ENCODE measurements around the gene ZNF79. TPM values are rescaled to one million over a fixed set of nuclear protein-coding genes. Genes with fewer than 3 reads are reported as not detected.
A peak's percentile ranks its signal among the peaks of the same experiment; 100 is the strongest.

The ZNF79 gene
- total RNA-seq, 1 donor, result 9.7 TPM

DNA sequence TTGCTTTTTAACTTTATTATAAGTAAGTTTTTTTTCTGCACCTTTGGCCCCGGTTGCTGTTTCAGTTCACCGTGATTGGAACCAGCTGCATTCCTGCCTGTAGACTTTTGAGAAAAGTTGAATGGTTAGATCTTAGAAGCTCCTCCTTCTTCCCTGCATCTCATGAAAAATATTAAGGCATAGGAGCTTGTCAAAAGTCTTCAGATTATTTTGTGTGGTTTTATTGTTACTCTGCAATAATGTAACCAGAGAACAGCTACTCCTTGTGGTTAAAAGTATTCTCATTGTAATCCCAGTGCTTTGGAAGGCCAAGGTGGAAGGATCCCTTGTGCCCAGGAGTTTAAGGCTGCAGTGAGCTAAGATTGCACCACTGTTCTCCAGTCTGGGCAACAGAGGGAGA is 30.5 kb upstream of the ZNF79 start:
- Histone ChIP-seq H3K4me3 (ENCODE audit: low read length) (no peak overlapping the region), H3K27me3 (ENCODE audit: insufficient read depth, low read length) (peaks cover 39% of the 10 kb centered on the region), H3K4me1 (ENCODE audit: insufficient read depth, low read length) (peaks cover 28% of the 10 kb centered on the region), H3K9me3 (ENCODE audit: low read depth, low read length) (no peaks in the 10 kb centered on the region)

DNA sequence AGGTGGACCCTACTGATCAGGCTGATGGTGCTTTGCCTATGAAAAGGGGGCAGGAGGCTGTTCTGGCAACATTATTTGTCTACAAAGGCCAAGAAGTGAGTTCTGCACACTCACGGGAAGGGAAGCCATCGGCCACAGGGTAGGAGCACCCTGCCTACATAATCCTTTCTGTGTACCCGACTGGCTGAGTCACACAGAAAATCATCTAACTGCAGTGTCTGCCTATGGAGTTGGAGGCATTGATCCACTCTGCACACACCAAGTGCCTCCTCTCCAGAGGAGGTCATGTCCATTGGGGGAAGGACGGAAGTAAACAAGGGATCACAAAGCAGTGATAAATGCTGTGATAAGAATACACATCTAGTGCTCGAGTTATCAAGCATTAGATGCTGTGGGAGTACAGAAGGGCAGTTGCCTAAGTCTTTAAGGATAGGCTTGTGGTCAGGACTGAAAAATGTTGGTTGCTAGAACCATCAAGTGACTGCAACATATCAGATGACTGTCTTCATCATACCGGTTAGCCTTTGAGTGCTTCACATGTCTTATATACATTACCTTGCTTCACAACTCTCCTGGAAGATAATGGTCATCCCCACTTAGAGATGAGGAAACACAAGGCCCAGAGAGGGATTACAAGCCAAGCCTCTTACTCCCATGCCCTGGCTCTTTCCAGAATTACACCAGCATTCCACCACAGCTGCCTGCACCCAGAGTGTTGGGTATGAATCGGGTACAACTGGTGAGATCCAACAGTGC is 28.5 kb upstream of the ZNF79 start:
- no peak overlapping the region for H3K4me3 ChIP-seq (ENCODE audit: low read length)
- peaks cover 24% of the 10 kb centered on the region for H3K27me3 ChIP-seq (ENCODE audit: insufficient read depth, low read length)
- no peaks in the 10 kb centered on the region for H3K9me3 ChIP-seq (ENCODE audit: low read depth, low read length)
- peaks cover 17% of the 10 kb centered on the region for H3K4me1 ChIP-seq (ENCODE audit: insufficient read depth, low read length)

DNA sequence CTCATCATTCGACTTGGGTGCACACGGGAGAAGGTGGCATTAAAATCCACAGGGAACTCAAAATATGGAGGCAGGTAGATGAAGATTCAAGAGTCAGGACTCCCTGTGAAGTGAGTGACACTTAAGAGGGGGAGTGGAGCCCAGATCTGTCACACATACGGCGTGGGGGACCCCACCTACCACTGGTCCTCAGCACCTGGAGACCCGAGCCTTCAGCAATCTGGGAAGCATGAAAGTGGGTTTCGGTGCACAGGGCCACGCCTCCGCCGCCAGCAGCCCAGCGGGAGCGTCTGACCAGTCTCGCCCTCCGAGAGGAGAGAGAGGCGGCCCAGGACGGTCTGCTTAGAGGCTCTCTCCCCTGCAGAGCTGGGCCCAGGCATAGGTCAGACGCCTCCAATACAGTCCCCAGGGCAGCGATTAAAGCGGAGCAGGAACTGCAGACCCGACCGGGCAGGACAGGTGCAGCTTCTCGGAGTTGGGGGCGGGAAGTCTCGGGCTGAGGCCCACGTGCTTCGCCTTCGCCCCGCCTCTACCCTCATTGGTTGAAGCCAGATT is 27.9 kb upstream of the ZNF79 start:
- Histone ChIP-seq H3K4me3 (ENCODE audit: low read length) (peak overlapping the region; percentile 4), H3K9me3 (ENCODE audit: low read depth, low read length) (no peaks in the 10 kb centered on the region), H3K27me3 (ENCODE audit: insufficient read depth, low read length) (peaks cover 21% of the 10 kb centered on the region), H3K4me1 (ENCODE audit: insufficient read depth, low read length) (peaks cover 17% of the 10 kb centered on the region)

DNA sequence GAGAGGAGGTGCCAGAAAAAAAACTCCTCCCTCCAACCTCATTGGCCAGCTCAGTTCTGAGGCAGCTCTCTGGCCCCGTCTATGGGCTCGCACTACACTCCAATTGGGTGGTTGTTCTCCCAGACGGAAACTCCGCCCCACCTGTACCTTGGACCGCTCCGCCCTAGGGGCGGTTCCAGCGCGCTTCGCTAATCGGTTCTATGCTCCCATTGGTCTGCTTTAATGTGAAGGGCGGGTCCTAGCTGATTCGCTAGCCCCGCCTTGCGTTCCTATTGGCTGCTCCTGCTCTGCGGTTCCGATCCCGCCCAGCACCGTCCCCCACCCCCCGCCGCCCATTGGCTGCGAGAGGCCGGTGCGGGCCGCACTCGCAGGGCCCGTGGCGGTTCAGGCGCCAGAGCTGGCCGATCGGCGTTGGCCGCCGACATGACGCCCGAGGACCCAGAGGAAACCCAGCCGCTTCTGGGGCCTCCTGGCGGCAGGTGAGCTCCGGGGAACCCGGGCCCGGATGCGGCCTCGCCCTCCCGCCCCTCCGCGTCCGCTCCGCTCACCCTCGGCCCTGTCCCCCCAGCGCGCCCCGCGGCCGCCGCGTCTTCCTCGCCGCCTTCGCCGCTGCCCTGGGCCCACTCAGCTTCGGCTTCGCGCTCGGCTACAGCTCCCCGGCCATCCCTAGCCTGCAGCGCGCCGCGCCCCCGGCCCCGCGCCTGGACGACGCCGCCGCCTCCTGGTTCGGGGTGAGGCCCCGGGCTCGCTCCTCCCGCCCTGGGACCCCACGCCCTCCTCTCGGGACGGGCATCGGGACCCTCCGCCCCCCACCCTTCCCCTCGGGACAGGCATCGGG is 27.2 kb upstream of the ZNF79 start, which contains the start of gene SLC2A8:
SLC2A8 (plus strand) TSS at position 362 of the 838 bp plus-strand sequence; CDS start at position 424, 62 bp downstream.
- Histone ChIP-seq H3K4me3 (ENCODE audit: low read length) (peak within 1 kb of the TSS; percentile 48), H3K4me1 (ENCODE audit: insufficient read depth, low read length) (peaks cover 17% of the 10 kb centered on the region), H3K27me3 (ENCODE audit: insufficient read depth, low read length) (peaks cover 15% of the 10 kb centered on the region), H3K9me3 (ENCODE audit: low read depth, low read length) (no peaks in the 10 kb centered on the region)

DNA sequence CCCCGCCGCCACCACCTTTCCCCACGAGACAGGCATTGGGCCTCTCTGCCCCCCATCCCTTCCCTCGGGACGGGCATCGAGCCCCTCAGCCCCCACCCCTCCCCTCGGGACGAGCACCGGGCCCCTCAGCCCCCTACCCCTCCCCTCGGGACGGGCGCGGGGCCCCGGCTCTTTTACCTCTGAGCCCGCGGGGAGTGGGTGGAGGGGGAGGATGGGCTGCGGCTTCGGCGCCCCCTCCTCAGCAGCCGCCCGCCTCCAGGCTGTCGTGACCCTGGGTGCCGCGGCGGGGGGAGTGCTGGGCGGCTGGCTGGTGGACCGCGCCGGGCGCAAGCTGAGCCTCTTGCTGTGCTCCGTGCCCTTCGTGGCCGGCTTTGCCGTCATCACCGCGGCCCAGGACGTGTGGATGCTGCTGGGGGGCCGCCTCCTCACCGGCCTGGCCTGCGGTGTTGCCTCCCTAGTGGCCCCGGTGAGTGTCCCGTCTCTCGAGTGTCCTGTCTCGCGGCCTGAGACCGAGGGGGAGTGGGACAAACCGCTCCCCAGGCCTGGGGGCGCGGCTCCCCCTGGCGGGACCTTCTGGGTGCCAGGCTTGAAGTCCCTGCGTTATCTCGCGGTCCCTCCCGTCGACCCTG is 26.4 kb upstream of the ZNF79 start:
- Histone ChIP-seq H3K9me3 (ENCODE audit: low read depth, low read length) (no peaks in the 10 kb centered on the region), H3K27me3 (ENCODE audit: insufficient read depth, low read length) (peaks cover 15% of the 10 kb centered on the region), H3K4me1 (ENCODE audit: insufficient read depth, low read length) (peaks cover 17% of the 10 kb centered on the region), H3K4me3 (ENCODE audit: low read length) (peak overlapping the region; percentile 48)

DNA sequence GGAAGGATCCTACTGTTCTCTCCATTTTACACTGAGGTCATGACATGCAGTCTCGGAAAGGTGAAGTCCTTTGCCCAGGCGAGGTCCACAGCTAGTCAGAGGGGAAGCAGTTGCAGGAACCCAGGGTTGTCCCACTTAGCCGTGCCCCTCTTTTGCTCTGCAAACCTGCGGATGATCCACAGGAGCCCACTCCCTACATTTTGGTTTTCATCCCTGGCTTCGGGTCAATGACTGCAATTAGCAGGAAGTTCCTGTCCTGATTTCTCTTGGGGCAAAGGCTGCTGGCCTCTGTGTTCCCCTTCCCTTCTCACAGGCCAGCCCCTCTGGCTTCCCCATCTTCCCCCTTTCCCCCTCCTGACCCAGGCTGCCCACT is 25.9 kb upstream of the ZNF79 start:
- H3K27me3 ChIP-seq (ENCODE audit: insufficient read depth, low read length), result peaks cover 15% of the 10 kb centered on the region
- no peak overlapping the region for H3K4me3 ChIP-seq (ENCODE audit: low read length)

DNA sequence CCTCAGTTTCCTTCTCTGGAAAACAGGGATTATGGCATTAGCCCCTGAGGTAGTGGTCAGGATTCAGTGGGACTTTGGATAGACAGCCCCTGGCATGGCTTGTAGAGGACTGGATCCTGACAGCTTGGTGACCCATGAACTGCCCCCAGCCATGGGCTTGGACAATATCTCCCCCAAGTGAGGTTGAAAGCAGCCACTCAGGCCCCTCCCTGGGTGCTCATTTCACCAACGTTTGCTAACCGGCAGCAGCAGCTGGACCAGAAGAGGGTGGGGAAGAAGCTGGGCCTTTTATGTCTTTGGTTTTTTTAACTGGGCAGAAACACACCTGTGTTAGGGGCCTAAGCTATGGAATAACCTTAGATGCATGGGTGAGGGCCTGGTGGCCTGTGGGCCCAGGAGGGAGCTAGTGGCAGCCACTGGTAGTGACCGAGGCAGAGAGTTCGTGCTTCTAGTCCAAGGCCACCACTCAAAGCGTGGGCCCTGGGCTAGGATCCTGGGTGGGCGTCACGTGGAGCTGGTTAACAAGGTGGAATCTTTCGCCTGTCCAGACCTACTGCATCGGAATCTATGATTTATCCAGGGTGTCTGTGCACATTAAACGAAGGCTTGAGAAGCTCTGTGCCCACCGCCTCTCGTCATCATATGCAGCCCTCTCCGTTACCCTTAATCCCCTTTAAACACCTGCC is 25.3 kb upstream of the ZNF79 start:
- Histone ChIP-seq H3K4me1 (ENCODE audit: insufficient read depth, low read length) (peaks cover 17% of the 10 kb centered on the region), H3K27me3 (ENCODE audit: insufficient read depth, low read length) (peaks cover 15% of the 10 kb centered on the region), H3K9me3 (ENCODE audit: low read depth, low read length) (no peaks in the 10 kb centered on the region), H3K4me3 (ENCODE audit: low read length) (no peak overlapping the region)

More for the DNA sequence above, 25.9 kb upstream of the ZNF79 start:
- H3K9me3 ChIP-seq (ENCODE audit: low read depth, low read length), result no peaks in the 10 kb centered on the region
- peaks cover 17% of the 10 kb centered on the region for H3K4me1 ChIP-seq (ENCODE audit: insufficient read depth, low read length)

DNA sequence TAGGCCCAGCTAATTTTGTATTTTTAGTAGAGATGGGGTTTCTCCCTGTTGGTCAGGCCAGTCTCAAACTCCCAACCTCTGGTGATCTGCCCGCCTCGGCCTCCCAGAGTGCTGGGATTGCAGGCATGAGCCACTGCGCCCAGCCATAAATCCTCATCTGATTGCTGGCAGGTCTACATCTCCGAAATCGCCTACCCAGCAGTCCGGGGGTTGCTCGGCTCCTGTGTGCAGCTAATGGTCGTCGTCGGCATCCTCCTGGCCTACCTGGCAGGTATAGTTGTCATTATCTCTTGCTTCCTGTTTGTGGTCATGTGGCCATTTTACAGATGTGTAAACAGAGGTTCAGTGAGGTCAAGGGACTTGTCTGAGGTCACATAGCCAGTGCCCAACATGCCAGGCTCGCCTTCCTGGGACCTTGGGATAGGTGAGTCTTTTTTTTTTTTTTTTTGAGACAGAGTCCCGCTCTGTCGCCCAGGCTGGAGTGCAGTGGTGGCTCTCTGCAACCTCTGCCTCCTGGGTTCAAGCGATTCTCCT is 24.4 kb upstream of the ZNF79 start:
- peaks cover 12% of the 10 kb centered on the region for H3K27me3 ChIP-seq (ENCODE audit: insufficient read depth, low read length)
- no peak overlapping the region for H3K4me3 ChIP-seq (ENCODE audit: low read length)
- H3K9me3 ChIP-seq (ENCODE audit: low read depth, low read length), result no peaks in the 10 kb centered on the region
- H3K4me1 ChIP-seq (ENCODE audit: insufficient read depth, low read length), result peaks cover 17% of the 10 kb centered on the region

DNA sequence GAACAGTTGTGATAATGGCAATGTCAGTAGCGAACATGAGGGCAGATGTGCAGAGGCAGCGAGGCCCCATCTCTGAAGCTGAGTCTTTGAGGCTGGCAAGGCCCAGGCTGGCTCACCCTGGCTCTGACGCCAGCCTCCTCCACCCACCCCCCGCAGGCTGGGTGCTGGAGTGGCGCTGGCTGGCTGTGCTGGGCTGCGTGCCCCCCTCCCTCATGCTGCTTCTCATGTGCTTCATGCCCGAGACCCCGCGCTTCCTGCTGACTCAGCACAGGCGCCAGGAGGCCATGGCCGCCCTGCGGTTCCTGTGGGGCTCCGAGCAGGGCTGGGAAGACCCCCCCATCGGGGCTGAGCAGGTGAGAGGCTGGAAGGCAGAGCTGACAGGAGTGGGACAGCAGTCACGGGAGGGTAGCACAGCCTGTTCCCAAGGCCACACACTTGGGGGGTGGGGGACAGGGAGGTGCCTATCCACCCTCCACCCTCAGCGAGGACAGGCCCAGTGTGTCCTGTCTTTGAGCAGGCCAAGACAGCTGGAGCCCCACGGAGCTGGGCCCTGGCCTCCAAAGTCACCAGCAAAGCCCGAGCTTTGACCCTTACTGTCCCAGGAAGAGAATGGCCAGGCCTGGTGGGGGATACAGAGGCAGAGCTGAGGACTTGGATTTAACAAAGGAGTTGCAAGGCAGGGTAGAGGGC is 21.6 kb upstream of the ZNF79 start:
- H3K27me3 ChIP-seq (ENCODE audit: insufficient read depth, low read length), result peaks cover 2% of the 10 kb centered on the region
- H3K4me3 ChIP-seq (ENCODE audit: low read length), result no peak overlapping the region
- H3K4me1 ChIP-seq (ENCODE audit: insufficient read depth, low read length), result peaks cover 11% of the 10 kb centered on the region
- no peaks in the 10 kb centered on the region for H3K9me3 ChIP-seq (ENCODE audit: low read depth, low read length)

DNA sequence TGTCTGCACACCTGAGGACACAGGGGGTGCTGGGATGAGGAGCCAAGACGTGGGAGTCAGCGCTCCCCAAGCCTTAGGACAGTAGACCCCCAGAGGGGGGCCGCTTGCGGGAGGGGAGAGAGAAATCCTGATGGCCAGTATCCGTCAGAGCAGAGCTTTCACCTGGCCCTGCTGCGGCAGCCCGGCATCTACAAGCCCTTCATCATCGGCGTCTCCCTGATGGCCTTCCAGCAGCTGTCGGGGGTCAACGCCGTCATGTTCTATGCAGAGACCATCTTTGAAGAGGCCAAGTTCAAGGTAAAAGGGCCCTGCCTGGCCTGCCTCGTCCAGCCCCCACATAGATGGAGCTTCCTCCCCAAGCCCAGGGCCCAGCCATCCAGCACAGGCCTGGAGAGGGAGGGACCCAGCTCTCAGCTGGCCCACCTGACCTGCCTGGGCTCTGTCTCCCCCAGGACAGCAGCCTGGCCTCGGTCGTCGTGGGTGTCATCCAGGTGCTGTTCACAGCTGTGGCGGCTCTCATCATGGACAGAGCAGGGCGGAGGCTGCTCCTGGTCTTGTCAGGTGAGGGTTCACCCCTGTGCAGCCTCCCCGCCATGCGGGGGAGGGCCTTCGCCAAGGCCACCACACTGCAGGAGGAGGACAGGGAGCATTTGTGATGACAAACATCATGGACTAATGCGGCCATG is 20.5 kb upstream of the ZNF79 start:
- Histone ChIP-seq H3K4me1 (ENCODE audit: insufficient read depth, low read length) (no peaks in the 10 kb centered on the region), H3K9me3 (ENCODE audit: low read depth, low read length) (no peaks in the 10 kb centered on the region), H3K4me3 (ENCODE audit: low read length) (no peak overlapping the region), H3K27me3 (ENCODE audit: insufficient read depth, low read length) (no peaks in the 10 kb centered on the region)

DNA sequence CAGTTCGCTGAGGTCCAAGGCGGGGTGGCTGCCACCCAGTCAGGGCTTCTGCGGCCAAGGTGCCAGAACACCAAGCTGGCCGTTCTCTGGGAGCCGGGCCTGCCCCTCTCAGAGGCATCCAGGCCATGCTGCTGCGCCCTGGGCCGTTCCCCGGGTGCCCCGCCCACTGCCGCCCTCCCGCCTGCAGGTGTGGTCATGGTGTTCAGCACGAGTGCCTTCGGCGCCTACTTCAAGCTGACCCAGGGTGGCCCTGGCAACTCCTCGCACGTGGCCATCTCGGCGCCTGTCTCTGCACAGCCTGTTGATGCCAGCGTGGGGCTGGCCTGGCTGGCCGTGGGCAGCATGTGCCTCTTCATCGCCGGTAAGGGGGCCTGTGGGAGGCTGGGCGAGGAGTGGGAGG is 19.6 kb upstream of the ZNF79 start:
- H3K27me3 ChIP-seq (ENCODE audit: insufficient read depth, low read length), result no peaks in the 10 kb centered on the region

DNA sequence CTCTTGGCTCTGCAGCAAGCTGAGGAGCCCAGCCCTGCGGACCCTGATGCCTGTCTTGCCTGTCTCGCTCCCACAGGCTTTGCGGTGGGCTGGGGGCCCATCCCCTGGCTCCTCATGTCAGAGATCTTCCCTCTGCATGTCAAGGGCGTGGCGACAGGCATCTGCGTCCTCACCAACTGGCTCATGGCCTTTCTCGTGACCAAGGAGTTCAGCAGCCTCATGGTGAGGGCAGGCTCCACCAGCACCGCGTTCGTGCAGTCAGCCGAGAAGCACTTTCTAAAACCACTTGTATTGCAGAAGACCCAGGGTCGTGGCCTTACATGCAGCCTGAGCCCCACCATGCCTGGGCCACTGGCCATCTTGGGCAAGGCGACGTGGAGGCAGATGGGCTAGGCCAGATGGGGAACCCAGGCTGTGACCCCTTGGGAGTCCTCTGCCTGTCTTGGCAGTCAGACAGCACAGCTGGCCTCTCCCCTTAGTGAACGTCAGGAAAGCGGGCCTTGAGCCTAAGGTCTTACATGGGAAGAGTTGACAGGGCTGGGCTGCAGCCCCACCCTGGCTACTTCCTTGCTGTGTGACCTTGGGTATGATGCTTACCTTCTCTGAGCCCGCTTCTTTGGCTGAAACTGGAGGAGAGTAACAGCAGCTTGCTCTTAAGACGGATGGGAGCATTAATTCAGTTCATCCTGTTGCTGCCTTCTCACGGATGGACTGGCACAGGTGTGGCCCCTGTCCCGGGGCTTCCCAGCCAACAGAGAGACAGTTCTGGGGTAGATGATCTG is 18.6 kb upstream of the ZNF79 start:
- Histone ChIP-seq H3K9me3 (ENCODE audit: low read depth, low read length) (no peaks in the 10 kb centered on the region), H3K4me3 (ENCODE audit: low read length) (no peak overlapping the region), H3K4me1 (ENCODE audit: insufficient read depth, low read length) (peaks cover 2% of the 10 kb centered on the region), H3K27me3 (ENCODE audit: insufficient read depth, low read length) (no peaks in the 10 kb centered on the region)

More for the DNA sequence above, 19.6 kb upstream of the ZNF79 start:
- no peaks in the 10 kb centered on the region for H3K4me1 ChIP-seq (ENCODE audit: insufficient read depth, low read length)
- H3K4me3 ChIP-seq (ENCODE audit: low read length), result no peak overlapping the region
- no peaks in the 10 kb centered on the region for H3K9me3 ChIP-seq (ENCODE audit: low read depth, low read length)
